ENCODE measurements around the gene GNG7.
"Not testable (repeated sequence)": the region's sequence is repeated elsewhere in the genome, so short reads cannot be mapped to it uniquely, and the experiment has no call there.

The GNG7 gene

GRCh38 chr19:2639999-2640398, 62.5 kb downstream of the GNG7 start:
- DNase-seq = no peak

- no peak for DNase-seq
Measured at GRCh38 chr19:2638417-2638940, 64.0 kb downstream of the GNG7 start.

- DNase-seq = peak; percentile 77
Measured at GRCh38 chr19:2636897-2637683, 65.4 kb downstream of the GNG7 start.

- no peak for DNase-seq
Measured at GRCh38 chr19:2636141-2636896, 66.2 kb downstream of the GNG7 start.

GRCh38 chr19:2634960-2635359, 67.5 kb downstream of the GNG7 start:
- DNase-seq = no peak

- DNase-seq = peak; percentile 66
Measured at GRCh38 chr19:2634228-2634951, 68.1 kb downstream of the GNG7 start.

- no peak for DNase-seq
Measured at GRCh38 chr19:2633693-2634075, 68.8 kb downstream of the GNG7 start.

- peak; percentile 81 for DNase-seq
Measured at GRCh38 chr19:2631213-2631821, 71.2 kb downstream of the GNG7 start.

- no peak for DNase-seq
Measured at GRCh38 chr19:2630352-2631001, 72.0 kb downstream of the GNG7 start.

- DNase-seq = peak; percentile 84
Measured at GRCh38 chr19:2629491-2630351, 72.8 kb downstream of the GNG7 start.

GRCh38 chr19:2628597-2628996, 73.9 kb downstream of the GNG7 start:
- no peak for DNase-seq

- no peak for DNase-seq
Measured at GRCh38 chr19:2627855-2628254, 74.6 kb downstream of the GNG7 start.

GRCh38 chr19:2627319-2627829, 75.1 kb downstream of the GNG7 start:
- peak; percentile 59 for DNase-seq

- DNase-seq = peak; percentile 56
Measured at GRCh38 chr19:2625434-2625833, 77.1 kb downstream of the GNG7 start.

GRCh38 chr19:2624537-2625091, 77.9 kb downstream of the GNG7 start:
- DNase-seq = no peak

GRCh38 chr19:2623798-2624197, 78.7 kb downstream of the GNG7 start:
- no peak for DNase-seq

GRCh38 chr19:2622371-2622961, 80.0 kb downstream of the GNG7 start:
- not testable (repeated sequence) for DNase-seq

- DNase-seq = peak; percentile 45
Measured at GRCh38 chr19:2619076-2619475, 83.4 kb downstream of the GNG7 start.

GRCh38 chr19:2618611-2619010, 83.9 kb downstream of the GNG7 start:
- peak; percentile 92 for DNase-seq

Measured in hematopoietic multipotent progenitor cell treated with erythropoietin and hydrocortisone succinate and interleukin-3 and kit ligand, for 4 days (in vitro differentiated cells).